ENCODE data around the gene NAGS.

NAGS gene

DNA sequence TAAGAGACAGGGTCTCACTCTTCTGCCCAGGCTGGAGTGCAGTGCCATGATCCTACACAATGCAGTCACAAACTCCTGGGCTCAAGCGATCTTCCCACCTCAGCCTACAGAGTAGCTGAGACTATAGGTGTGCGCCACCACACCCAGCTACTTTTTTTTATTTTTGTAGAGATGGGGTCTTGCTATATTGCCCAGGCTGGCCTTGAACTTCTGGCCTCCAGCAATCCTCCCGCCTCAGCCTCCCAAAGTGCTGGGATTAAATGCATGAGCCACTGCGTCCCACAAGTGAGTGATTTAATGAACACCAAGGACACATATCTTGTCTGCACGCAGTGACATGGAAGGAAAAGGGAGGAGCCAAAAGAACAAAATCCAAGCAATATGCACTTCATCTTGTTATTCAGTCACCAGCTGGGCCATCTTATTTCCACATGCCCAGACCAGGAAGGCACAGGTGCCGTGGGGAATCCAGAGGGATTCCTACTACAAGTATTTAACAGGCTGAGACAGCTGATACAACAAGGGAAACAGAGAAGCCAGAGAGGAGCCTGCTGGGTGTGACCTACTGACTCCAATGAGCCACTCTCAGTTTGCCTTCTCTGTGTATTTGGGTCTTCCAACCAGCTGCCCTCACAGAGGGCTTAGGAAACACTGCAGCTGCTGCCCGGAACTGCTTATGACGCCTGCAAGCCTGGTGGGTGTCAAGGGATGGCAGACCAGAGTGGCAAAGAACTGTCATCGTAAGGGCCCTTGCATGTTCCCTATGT lies 45.1 kb downstream of the NAGS start:
- TF ChIP-seq, protein P1, sequence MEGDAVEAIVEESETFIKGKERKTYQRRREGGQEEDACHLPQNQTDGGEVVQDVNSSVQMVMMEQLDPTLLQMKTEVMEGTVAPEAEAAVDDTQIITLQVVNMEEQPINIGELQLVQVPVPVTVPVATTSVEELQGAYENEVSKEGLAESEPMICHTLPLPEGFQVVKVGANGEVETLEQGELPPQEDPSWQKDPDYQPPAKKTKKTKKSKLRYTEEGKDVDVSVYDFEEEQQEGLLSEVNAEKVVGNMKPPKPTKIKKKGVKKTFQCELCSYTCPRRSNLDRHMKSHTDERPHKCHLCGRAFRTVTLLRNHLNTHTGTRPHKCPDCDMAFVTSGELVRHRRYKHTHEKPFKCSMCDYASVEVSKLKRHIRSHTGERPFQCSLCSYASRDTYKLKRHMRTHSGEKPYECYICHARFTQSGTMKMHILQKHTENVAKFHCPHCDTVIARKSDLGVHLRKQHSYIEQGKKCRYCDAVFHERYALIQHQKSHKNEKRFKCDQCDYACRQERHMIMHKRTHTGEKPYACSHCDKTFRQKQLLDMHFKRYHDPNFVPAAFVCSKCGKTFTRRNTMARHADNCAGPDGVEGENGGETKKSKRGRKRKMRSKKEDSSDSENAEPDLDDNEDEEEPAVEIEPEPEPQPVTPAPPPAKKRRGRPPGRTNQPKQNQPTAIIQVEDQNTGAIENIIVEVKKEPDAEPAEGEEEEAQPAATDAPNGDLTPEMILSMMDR (IDR thresholded peaks at IDR 0.05; ENCODE audit: low read depth, low read length), result no peak
- no peak overlapping the region for H3K4me3 ChIP-seq (ENCODE audit: low read depth, low read length)

DNA sequence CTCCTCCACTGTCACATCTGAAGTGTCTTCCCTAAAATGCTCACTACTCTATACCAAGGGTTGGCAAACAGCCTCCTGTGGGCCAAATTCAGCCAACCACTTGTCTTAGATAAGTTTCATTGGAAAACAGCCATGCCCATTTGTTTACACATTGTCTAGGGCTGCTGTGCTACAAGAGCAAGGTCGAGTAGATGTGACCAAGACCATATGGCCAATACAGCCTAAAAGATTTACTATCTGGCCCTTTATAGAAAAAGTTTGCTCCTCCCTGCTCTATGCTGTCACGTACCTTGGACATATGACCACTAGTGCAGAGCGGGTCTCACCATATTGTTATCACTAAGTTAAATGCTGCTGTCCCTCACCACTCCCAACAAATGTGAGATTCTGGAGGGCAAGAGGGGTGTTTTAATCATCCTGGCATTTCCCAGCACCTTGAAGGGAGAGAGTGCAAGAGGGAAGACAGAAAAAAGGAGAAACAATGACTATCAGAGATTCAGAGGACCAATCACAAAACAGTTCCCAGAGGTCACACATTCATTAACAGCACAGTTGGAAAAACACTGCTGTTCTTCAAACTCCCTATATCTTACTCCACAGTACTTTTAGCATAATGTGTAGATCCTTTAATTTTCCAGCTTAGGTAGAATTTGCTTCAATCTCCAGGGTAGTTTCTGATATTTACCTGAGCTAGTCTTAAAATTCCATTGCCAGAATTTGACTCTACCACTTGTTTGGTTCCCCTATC lies 48.9 kb downstream of the NAGS start:
- TF ChIP-seq, protein P1 (IDR thresholded peaks at IDR 0.05; ENCODE audit: low read depth, low read length), result no peak
- no peak overlapping the region for H3K4me3 ChIP-seq (ENCODE audit: low read depth, low read length)
